Measurements from ENCODE around the gene SETD1B.
"Not testable (repeated sequence)": the region's sequence is repeated elsewhere in the genome, so short reads cannot be mapped to it uniquely, and the experiment has no call there.

Gene SETD1B

DNA sequence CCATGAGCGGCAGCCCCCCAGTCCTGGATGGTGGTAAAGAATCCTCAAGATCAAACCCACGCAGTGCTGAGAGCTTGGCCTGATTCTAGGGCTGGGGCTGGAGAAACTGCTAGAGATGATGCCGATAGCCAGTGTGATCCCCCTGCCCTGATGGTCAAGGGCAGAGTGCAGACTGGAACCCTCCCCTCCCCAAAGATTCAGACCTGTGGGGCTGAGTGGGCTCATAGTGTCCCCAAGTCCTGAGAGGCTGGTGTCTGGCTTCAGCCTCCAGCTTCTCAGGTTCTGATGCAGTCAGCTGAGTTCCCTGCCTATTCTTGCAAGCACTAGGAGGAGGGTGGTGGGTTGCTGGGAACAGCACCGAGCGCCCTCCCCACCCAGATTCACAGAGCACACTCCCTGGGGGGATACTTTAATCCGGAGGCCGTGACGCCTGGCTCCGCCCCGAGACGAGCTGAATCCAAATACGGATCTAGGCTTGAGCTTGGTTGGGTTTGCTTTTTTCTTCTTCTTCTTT lies 22.3 kb upstream of the SETD1B start:
- no peak for DNase-seq

DNA sequence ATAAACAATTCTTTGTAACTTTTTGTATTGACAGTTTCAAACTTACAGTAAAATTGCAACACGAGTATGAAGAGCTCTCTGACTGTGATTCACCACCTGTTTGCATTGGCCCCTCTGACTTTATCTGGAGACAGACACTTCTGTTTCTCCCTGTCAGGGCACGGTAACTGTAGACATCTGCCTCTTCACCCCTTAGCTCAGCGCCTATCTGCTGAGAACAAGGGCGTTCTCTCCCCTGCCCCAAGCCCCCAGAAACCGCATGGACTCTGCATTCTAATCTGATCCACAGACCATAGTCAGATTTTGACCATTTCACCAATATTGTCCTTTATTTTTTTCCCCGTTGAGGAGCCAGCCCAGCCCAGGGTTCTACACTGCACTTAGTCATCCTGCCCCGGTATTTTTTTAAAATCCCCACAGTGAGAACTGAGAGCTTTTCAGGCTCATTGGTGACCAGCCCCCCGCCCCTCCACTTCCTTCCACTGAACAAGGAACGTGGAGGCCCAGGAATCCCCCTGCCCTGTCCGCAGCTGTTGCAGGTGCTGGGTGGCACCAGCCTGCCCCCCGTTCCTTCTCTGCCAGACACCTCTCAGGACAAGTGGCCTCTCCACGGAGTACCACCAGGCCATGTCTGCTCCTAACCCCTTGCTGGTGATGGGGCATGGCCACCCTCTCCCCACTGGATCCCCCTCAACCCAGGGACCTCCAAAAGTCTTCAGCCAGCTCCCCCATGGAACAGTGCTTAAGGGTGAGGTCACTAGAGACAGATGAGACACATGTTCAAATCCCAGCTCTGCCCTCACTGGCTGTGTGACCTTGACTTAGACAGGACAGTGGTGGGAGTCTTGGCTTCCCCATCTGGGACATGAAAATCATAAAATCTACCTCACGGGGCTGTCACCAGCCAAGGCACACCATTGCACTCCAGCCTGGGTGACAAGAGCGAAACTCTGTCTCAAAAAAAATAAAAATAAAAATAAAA lies 21.5 kb upstream of the SETD1B start:
- DNase-seq = peak; percentile 50

DNA sequence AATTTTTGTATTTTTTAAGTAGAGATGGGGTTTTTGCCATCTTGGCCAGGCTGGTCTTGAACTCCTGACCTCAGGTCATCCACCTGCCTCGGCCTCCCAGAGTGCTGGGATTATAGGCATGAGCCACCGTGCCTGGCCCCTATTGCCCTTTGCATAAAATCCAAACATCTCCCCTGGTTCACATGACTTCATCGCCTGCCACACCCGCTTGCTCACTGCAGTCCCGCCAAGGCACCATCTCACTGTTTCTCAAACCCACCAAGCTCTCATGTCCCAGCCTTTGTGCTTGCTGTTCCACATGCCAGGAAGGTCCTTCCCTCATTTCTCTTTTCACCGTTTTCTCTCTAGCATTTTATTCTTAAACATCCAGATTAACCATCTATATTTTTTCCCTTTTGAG lies 20.0 kb upstream of the SETD1B start:
- no peak for DNase-seq

DNA sequence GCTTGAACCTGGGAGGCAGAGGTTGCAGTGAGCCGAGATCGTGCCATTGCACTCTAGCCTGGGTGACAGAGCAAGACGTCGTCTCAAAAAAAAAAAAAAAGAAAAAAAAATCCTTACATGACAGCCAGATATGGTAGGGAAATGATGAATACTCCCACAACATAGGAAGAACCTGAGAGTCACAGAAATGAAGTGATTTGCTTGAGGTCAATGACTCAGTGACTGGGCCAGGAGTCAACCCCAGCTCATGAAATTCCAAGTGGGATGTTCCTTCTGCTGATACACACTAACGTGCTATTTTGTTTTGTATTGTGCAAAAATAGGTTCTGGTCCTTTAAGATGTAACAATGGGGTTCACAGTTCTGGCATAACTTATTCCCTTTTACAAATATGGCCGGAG lies 19.3 kb upstream of the SETD1B start:
- no peak for DNase-seq

DNA sequence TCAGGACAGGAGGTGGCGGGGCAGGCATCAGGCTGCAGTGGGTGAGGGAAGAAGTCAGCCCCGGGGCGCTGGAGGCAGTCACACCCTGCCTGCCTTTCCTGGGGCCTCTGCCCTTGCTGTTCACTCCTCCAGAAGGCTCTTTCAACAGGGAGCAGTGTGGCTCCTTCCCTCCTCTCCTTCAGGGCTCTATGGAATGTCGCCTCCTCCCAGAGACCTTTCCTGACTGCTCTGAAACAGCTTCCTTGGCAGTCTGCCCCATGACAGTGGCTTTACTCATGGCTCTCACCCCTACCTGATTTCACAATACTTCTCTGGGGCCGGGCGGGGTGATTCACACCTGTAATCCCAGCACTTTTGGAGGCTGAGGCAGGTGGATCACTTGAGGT lies 17.4 kb upstream of the SETD1B start:
- peak; percentile 56 for DNase-seq

DNA sequence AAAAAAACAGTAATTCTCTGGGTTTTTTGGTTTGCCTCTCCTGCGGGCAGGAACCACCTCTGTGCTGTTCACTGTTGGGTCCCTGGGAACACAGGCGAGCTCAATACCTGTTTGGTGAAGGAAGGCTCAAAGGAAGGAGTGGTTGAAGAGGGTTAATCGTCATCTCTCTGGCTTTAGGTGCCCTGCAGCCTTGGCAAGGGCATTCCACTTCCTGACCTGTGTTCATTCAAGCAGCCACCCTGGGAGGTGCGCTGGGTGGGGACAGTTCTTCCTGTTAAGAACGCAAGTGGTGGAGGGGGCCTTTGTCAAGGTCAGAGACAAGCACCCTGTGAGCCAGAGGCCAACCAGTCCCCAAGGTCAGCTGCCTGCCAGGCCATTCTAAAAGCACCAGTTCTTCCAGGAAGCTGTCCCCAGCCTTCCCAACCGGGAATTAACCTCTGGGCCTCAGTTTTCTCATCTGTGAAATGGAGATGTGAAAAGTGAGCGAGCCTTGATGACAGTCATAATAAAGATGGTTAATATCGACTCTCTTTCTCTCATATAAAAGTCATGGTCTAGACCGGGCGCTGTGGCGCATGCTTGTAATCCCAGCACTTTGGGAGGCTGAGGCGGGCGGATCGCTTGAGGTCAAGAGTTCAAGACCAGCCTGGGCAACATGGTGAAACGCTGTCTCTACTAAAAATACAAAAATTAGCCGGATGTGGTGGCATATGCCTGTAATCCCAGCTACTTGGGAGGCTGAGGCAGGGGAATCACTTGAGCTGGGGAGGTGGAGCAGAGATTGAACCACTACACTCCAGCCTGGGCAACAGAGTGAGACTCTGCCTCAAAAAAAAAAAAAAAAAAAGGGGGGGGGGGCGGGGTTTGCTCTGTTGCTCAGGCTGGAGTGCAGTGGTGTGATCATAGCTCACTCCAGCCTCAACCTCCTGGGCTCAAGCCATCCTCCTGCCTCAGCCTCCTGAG lies 16.5 kb upstream of the SETD1B start:
- DNase-seq = peak; percentile 58

DNA sequence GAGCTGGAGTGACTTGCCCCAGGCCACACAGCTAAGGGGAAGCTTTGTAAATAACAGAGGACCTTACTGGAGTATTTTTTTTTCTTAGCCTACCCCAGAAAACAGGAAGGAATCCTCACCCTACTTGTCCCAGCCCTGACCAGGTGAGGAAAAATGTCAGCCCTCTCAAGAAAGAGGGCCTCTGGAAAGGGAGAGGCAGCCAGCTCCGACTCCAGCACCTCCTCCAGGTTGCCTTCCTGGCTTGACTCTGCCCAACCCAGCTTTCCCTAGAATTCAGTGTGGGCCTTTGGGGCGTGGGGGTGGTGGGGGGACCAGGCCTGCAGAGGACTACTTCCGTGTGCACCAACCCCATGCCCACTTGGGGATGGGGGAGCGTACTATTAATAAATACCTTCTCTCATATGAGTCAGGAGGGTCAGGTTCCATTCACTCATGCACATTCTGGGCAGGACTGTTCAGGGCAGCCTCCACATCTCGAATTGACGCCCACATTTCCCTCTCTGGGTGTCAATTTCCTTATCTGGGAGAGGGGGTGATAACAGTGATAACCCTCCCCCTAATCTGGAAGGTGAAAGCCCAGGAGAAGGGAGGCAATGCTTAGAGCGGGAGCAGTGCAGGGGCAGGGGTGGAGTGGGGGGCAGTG lies 15.5 kb upstream of the SETD1B start:
- no peak for DNase-seq

DNA sequence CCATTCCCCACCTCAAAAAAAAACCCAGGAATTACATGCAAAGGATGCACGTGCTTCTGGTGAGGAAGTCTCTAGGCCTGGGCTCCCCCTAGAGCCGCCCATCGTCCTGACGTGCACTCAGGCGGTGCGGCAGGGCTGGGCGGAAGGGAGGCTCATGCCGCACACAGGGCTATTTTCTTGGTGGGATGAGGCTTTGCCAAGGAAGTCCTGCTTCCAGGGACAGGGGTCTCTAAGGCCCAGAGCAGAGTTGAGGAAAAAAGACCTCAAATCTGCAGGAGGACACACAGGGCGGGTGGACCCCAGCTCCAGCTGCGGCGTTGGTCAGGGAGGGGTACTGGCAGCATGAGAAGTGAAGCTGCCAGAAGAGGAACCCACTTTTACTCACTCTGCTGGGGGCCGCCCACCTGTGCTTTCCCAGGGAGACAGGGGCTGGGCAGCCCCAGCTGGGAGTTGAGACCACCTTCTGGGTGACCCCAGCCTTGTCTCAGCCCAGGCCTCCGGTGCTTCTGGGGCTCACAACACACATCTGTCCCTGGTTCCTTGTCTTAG lies 14.5 kb upstream of the SETD1B start:
- DNase-seq = peak; percentile 68

DNA sequence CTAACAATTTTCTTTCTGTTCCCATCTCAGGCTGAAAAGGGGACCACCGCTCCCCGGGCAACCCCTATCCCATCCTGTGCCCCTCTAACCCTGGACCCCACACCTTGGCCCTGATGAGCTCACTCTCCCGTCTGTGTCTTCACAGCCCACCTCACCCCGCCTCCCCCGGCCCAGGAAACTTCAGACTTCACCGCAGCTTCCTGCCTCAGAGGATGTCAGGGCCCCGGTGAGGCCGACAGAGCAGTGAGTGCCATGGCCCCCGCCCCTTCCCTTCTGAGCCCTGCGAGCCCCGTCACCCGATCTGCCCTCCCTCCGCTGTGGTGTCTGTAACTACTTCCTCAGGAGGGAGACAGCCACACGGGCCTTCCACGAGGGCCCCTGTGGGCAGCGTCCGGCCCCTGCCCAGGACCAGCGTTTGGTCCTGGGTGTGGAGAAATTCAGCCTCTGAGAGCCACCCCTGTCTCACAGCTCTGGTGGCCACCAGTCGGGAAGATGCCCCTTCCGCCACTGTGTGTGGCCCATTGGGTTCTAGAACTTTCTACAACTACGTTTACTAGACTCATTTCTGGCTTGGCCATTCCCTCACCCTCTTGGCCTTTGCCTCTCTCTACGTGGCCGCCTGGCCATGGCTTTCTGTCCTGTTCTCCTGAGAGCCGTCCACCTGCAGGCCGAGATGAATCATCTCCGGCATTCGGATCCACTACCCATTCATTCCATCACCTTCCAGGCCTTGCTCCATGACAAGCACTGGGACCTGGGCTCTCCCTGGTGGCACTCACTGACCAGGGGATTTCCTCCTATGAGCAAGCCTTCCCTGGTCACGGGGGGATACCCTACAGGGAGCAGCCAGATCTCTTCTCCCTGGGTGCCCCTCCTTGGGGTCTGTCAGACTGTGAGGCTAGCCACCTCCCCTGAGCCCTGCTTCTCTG lies 13.7 kb upstream of the SETD1B start:
- DNase-seq = peak; percentile 96

DNA sequence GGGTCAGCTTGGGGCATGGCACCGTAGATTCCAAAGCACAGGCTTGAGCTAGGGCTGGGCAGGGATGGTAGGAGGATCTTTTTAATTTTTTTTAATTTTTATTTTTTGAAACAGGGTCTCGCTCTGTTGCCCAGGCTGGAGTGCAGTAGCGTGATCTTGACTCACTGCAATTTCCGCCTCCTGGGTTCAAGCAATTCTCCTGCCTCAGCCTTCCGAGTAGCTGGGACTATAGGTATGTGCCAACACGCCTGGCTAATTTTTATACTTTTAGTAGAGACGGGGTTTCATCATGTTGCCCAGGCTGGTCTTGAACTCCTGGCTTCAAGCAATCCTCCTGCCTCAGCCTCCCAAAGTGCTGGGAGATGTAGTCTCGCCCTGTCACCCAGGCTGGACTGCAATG lies 13.0 kb upstream of the SETD1B start:
- not testable (repeated sequence) for DNase-seq

DNA sequence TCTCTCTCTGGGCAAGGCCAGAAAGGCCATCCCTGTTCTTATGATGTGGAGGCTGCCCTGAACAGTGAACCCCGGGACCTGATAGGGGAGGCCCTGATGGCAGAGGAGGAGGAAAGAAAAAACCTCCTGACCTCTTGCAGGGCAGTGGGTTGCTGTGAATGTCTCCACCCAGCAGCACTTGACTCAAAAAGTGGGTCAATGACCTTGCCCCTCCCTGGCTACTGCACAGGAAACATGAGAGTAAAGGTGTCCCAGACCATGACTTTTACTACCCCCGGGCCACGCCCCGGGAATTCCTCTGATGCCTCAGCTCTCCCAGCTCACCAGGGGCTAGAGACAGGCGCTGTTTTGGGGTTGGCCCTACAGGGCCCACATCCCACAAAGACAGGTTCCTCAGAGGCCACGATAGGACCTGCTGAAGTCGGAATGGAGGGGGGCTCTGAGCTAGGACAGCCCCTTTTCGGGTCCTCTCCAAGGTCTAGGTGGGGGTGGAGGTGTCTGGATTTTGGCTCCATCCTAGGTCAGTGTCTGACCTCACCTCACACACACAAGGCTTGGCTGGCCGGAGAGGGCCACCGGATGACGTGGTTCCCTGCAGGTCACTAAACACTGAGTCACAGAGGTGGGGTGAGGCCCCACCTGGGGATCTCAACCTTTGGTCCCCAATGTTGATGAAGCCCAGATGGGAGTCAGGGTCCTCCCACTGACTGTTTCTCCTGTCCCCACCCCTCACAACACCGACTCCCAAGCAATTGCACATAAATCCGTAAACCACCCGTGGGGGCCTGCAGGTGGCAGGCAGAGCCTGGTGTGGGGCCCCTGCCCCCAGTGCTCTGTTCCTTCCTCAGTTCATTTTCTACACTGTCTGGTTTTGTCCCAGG lies 11.9 kb upstream of the SETD1B start:
- peak; percentile 59 for DNase-seq

DNA sequence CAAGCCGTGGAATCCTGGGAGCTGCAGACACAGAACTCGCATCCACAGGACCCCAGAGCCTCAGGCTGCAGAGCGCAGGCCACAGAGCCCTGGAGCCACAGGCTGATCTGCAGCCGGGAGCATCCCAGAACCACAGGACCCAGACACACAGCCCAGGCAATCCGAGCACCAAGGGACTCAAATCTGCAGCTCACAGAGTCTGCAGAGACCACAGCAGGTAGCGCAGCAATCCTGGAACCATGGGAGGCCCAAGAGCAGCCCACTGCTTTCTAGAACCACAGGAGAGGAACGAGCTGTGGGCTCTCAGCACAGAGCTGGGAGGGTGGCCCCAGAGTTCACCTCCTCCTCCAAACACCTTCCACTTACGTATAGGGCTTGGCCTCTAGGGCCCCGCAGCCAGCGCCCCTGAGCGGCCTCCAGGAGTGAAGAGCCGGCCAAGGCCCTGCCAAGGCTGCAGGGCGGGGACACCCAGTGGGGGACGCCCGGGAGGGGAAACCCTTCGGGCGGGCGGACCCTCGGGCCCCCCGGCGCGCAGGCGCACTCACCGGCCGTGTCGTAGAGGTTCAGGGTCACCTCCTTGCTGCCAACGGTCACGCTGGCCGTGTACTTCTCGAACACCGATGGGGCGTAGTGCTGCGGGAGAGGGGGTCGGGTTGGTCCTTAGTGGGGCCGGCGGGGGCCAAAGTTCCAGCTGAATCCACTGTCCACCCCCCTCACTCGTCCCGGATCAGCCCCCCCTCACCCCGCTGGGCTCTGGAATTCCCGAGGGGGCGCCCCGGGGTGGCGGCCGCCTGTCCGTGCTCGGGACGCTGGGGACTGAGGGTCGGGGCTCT lies 11.0 kb upstream of the SETD1B start:
- peak; percentile 74 for DNase-seq

DNA sequence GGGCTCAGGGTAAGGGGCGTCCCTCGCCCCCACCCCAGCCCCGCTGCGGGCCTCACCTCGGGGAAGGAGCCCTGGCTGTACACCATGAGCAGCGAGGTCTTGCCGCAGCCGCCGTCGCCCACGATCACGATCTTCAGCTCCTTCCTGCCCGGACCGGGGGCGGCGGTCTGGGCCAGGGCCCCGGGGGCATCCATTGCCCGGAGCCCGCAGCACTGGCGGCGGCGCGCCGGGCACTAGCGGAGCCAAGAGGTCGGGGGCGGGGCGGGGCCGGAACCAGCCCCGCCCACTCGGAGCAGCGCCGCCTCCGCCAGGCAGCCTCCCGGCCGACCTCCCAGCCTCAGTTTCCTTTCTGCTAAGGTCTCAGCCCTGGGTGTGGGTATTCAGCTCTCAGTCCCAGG lies 10.4 kb upstream of the SETD1B start, which contains the start of gene RHOF:
Gene RHOF, minus strand, starts transcription at position 249 of the 398 bp plus-strand sequence. Its CDS starts 55 bp downstream, at position 194.
- DNase-seq = peak; percentile 65

DNA sequence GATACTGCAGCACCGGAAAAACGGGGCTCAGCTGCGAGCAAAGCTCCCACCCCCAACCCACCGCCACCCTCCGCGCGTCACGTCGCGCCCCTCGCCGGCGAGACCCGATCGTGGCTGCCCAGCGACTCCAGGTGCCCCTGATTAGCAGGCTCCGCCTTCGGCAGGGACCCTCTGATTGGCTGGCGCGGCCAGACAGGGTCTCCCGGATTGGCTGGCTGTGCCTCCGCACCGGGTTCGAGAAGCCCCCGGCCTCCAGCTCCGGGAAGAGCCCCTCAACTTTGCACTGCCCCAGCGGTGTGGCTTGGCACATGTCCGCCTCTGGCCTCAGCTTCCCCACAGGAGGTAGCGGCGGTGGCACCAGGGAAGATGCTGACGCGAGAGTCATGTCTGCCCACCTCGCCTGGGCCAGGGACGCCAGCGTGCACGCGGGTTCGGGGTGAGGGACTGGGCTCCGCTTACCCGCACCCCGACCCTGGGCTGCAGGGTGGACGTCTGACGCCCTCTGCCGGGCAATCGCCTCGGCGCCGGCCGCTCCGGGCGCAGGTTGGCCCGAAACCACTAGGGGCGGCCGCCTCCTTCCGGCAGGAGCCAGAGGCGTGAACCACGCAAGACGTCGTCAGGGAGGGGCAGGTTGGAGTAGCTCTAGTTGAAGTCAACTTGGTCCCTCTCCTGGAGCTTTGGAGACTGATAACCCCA lies 9.8 kb upstream of the SETD1B start:
- peak; percentile 94 for DNase-seq

DNA sequence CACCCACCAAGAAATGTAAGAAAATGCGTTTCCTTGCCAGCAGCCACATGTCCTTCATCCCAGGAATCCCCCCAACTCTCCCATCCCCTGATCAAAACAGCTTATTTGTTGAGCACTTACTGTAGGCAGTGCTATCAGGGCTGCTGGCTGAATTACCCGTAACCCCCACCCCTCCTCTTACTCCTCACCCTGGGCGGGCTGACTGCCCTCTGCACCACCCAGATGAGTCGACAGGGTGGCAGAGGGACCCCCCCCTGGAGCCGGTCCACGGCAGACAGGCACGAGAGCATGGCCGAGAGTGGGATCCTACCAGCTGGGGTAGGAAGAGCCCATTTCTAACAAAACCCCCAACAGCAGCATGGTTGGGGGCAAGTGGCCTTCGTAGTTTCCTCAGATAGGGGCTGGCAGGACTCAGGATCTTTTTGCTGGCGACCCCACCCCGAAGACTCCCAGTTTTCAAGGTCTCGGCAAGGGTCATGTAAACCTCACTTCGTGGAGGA lies 9.2 kb upstream of the SETD1B start:
- DNase-seq = peak; percentile 55

DNA sequence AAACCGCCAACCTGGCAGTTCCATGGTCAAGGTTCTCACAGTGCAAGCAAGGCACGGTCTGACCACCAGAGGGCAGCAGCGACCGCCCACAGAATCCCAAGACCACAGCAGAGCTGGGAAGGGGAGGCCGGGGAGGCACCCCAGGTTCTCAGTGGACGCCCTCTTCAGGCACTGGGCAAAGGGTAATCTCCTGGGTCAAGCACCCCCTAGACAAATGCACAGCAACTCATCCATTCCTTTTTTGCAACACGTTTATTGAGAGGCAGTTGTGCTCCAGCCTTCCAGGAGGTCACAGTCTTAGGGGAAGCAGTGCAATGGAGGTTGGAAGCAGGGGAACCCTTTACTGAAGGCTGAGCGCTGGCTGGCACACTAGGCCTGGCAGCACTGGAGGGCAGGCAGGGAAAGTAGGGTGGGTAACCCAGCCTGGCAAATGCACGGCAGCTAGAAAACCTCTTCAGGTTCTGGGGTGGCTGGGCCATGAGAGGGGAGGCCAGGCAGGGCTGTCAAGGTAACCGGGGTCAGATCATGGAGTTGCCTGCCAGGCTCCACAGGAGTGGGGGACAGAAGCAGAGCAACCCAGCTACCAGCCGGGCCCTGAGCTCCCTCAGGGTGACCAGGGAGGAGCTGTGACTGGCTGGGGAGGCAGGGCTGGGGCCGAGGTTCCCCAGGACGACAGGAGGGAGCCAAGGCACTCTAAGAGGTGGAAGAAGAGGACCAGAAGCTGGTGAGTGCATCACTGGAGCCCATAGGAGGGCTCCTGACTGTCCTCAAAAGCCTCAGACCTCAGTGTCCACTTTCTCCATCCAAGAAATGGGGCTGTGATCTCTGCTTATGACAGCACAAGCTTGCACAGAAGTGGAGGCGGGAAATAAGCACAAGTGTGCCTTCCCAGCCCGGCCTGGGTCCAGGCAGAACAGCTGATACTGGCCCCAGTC lies 8.5 kb upstream of the SETD1B start:
- peak; percentile 83 for DNase-seq
